HL-60 (cell line): Measurements from ENCODE around the gene JMJD7.

Experiments
- POLR2AphosphoS5 ChIP-seq: IDR thresholded peaks from 2 replicates; pipeline ENCODE4 v1.6.1; 2012; ENCODE audit warnings: low read depth
- SPI1 ChIP-seq: IDR thresholded peaks from 2 replicates; pipeline ENCODE4 v1.6.1; 2012; ENCODE audit warnings: low read depth, mild to moderate bottlenecking, borderline replicate concordance
- TF ChIP-seq, protein P1 (sequence below): IDR thresholded peaks from one replicate; pipeline ENCODE4 v1.5.1; 2011; ENCODE audit warnings: low read length, control low read depth, inconsistent platforms; ENCODE audit not compliant: insufficient read depth
- TF ChIP-seq, protein P2 (sequence below): IDR thresholded peaks from 2 replicates; pipeline ENCODE4 v1.6.1; 2012; ENCODE audit warnings: low read depth; ENCODE audit not compliant: insufficient replicate concordance

DNA sequence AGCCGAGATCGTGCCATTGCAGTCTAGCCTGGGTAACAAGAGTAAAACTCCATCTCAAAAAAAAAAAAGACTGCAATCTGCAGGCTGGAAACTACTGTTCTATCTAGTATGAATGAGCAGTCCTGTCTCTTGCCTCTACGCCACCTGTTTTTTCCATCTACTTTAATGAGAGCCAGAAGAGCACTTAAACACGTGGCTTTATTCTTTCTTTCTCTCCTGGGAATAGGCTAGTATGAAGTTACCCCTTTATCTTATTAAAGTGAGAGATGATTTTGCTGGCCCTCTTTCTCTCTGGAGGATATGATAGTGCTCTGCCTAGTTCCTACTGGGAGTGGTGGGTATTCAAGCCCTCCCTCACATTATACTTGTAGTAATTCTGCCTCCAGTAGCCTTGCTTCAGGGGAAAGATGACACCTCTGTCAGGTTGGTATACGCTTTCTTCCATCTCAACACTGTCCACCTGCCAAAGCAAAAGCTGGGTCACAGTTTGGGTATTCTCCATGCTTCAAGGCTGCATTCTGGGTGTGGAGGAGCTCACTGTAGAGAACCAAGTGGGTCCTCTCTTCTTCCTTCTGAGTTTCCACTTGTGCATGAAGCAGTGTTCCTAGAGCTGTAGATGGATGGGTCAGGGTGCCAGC is 35.8 kb upstream of the JMJD7 start:
- TF ChIP-seq, protein P1, sequence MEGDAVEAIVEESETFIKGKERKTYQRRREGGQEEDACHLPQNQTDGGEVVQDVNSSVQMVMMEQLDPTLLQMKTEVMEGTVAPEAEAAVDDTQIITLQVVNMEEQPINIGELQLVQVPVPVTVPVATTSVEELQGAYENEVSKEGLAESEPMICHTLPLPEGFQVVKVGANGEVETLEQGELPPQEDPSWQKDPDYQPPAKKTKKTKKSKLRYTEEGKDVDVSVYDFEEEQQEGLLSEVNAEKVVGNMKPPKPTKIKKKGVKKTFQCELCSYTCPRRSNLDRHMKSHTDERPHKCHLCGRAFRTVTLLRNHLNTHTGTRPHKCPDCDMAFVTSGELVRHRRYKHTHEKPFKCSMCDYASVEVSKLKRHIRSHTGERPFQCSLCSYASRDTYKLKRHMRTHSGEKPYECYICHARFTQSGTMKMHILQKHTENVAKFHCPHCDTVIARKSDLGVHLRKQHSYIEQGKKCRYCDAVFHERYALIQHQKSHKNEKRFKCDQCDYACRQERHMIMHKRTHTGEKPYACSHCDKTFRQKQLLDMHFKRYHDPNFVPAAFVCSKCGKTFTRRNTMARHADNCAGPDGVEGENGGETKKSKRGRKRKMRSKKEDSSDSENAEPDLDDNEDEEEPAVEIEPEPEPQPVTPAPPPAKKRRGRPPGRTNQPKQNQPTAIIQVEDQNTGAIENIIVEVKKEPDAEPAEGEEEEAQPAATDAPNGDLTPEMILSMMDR: no peak
- TF ChIP-seq POLR2AphosphoS5 (no peak), SPI1 (no peak)
- TF ChIP-seq, protein P2, sequence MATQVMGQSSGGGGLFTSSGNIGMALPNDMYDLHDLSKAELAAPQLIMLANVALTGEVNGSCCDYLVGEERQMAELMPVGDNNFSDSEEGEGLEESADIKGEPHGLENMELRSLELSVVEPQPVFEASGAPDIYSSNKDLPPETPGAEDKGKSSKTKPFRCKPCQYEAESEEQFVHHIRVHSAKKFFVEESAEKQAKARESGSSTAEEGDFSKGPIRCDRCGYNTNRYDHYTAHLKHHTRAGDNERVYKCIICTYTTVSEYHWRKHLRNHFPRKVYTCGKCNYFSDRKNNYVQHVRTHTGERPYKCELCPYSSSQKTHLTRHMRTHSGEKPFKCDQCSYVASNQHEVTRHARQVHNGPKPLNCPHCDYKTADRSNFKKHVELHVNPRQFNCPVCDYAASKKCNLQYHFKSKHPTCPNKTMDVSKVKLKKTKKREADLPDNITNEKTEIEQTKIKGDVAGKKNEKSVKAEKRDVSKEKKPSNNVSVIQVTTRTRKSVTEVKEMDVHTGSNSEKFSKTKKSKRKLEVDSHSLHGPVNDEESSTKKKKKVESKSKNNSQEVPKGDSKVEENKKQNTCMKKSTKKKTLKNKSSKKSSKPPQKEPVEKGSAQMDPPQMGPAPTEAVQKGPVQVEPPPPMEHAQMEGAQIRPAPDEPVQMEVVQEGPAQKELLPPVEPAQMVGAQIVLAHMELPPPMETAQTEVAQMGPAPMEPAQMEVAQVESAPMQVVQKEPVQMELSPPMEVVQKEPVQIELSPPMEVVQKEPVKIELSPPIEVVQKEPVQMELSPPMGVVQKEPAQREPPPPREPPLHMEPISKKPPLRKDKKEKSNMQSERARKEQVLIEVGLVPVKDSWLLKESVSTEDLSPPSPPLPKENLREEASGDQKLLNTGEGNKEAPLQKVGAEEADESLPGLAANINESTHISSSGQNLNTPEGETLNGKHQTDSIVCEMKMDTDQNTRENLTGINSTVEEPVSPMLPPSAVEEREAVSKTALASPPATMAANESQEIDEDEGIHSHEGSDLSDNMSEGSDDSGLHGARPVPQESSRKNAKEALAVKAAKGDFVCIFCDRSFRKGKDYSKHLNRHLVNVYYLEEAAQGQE: no peak
